ENCODE measurements around the gene MC1R.
A peak's percentile ranks its signal among the peaks of the same experiment; 100 is the strongest.
"Not testable (repeated sequence)": the region's sequence is repeated elsewhere in the genome, so short reads cannot be mapped to it uniquely, and the experiment has no call there.

Gene MC1R

DNA sequence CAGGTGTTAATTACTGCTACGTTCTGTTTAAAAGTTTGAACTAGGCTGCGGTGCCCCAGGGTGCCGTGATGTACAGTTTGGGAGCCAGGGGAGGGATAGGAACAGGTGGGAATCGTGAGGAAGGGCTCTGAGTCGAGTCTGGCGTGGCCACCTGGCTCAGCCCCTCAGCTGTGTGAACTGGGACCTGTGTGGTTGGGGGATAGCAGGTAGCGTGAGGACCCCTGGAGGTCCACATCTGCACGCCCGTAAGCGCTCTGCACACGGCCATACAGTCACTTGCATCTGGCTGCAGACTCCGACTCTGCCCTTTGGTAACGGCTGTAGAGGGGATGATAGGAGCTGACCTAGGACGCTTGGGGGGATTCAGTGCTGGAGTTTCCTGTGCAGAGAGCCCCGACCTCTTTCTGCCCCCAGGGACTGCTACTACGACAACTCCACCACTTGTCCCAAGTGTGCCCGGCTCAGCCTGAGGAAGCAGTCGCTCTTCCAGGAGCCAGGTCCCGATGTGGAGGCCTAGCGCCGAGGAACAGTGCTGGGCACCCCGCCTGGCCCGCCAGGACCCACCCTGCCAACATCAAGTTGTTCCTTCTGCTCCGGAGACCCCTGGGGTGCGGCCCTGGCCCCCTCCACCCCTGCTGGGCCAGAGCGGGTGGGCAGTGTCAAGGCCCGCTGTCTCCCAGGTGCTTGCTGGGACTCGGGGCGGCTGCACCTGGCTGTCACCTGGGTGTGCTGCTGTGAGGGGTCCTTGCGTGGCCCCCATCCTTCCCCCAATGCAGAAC is 47.0 kb downstream of the MC1R start:
- H3K27me3 Mint-ChIP-seq (ENCODE audit: low read depth, poor library complexity), result peaks cover 3% of the 10 kb centered on the region
- peaks cover 19% of the 10 kb centered on the region for H3K4me1 Mint-ChIP-seq
- no peak for TF ChIP-seq CTCF (IDR thresholded peaks at IDR 0.05)
- H3K9me3 Mint-ChIP-seq, result peaks cover 22% of the 10 kb centered on the region
- peak overlapping the region; percentile 94 for H3K27ac Mint-ChIP-seq
- no peak overlapping the region for H3K4me3 Mint-ChIP-seq
- peaks cover 28% of the 10 kb centered on the region for H3K36me3 Mint-ChIP-seq (ENCODE audit: low read depth)
- no peak for DNase-seq

DNA sequence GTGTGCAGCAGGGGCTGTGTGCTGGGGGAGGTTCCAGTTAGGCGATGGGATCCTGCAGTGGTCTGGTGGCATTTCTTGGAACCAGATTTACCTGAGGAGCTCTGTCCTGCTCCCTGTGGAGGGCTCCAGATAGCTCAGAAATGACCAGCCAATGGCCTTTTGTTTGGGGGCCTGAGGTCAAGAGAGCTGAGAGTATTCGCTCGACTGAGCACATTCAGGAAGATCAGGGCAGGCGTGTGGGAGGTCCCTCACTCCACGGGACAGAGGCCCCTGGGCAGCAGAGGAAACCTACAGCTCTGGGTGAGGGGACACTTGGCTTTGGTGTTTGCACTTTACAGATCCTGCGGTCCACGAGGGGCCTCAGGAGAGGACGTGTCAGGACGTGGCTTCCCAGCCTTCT is 48.1 kb downstream of the MC1R start:
- Mint-ChIP-seq H3K4me1 (peaks cover 19% of the 10 kb centered on the region), H3K27me3 (ENCODE audit: low read depth, poor library complexity) (peaks cover 3% of the 10 kb centered on the region), H3K27ac (peak overlapping the region; percentile 48), H3K9me3 (peaks cover 33% of the 10 kb centered on the region), H3K4me3 (peak overlapping the region; percentile 18), H3K36me3 (ENCODE audit: low read depth) (peaks cover 39% of the 10 kb centered on the region)
- DNase-seq, result no peak
- TF ChIP-seq CTCF (IDR thresholded peaks at IDR 0.05), result no peak

DNA sequence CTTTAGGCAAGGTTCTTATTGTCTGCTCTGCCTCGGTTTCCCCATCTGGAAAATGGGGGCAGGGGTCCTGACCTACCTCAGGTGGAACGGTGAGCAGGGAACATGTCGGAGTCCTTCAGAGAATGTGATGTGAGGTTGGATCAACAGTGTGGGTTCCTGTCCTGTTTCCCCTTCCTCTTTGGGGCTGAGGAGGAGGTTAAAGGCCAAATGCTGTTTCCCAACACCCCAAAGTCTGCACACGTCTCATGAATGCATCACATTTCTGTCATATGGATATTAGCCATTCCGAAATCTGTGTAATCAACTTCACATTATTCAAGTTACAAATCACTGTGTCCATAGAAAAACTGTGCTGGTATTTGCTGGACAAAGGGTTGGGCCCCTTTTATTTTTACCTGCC is 48.8 kb downstream of the MC1R start:
- not testable (repeated sequence) for H3K27ac Mint-ChIP-seq; H3K4me3 Mint-ChIP-seq; DNase-seq; H3K27me3 Mint-ChIP-seq (ENCODE audit: low read depth, poor library complexity)
- peaks cover 19% of the 10 kb centered on the region for H3K4me1 Mint-ChIP-seq
- H3K36me3 Mint-ChIP-seq (ENCODE audit: low read depth), result peaks cover 42% of the 10 kb centered on the region
- H3K9me3 Mint-ChIP-seq, result peaks cover 39% of the 10 kb centered on the region

GRCh38 chr16:89968074-89968473 is 49.4 kb downstream of the MC1R start:
- DNase-seq; H3K4me3 Mint-ChIP-seq; H3K27ac Mint-ChIP-seq; H3K27me3 Mint-ChIP-seq (ENCODE audit: low read depth, poor library complexity): not testable (repeated sequence)
- peaks cover 43% of the 10 kb centered on the region for H3K9me3 Mint-ChIP-seq
- peaks cover 19% of the 10 kb centered on the region for H3K4me1 Mint-ChIP-seq
- H3K36me3 Mint-ChIP-seq (ENCODE audit: low read depth), result peaks cover 42% of the 10 kb centered on the region

DNA sequence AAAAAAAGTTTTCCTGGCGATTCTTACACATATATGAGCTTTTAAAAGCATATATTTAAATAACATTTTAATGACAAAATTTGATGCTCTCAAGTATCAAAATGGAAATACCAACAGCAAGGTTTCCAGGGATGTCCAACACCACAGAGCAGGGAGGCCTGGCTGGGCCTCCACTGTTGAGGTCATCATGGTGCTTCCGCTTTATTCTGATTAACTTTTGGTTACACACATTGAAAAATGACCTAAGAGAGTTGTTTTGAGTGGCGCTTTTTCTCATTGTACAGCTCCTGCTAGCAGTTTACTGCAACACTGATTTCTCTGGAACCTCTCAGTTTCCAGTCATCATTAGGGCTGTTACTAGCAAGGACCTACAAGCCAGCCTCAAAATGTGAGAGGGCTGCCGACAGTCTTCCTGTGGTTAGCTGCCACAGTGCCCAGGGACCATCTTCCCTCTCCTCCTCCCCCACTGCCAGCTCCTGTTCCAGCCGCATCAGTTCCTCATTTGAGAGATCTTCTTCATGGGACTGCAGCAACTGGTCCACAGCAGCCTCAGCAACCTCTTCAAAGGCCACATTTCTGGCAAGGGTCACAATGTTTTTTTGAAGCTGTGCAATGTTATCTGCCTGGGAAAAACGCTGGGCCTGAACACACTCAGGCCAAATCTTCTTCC is 51.2 kb downstream of the MC1R start:
- TF ChIP-seq CTCF (IDR thresholded peaks at IDR 0.05), result no peak
- Mint-ChIP-seq H3K4me3 (no peak overlapping the region), H3K9me3 (peaks cover 43% of the 10 kb centered on the region), H3K36me3 (ENCODE audit: low read depth) (peaks cover 51% of the 10 kb centered on the region), H3K27me3 (ENCODE audit: low read depth, poor library complexity) (no peaks in the 10 kb centered on the region), H3K27ac (no peak overlapping the region), H3K4me1 (peaks cover 32% of the 10 kb centered on the region)
- DNase-seq, result no peak

Data from nephron progenitor cell (in vitro differentiated cells).